Stimulated activated CD4-positive, alpha-beta T cell treated with anti-CD3 and anti-CD28 coated beads, TNF-alpha, amount 100 ng/mL, for 4 hours (primary cell): Measurements from ENCODE around the gene AMN1.
"Not testable (repeated sequence)": the region's sequence is repeated elsewhere in the genome, so short reads cannot be mapped to it uniquely, and the experiment has no call there.

Experiments
- DNase-seq, 3 experiments: peaks; one replicate each; pipeline ENCODE4 v3.0.0-alpha.2; 2020; ENCODE audit warnings: low read depth in 3 of 3

Gene AMN1

GRCh38 chr12:31685801-31686200 is 43.0 kb downstream of the AMN1 start:
- DNase-seq = no peak

- DNase-seq = peak; percentile 12 to 50 (median 34)
Measured at GRCh38 chr12:31682136-31682962, 46.5 kb downstream of the AMN1 start.

- DNase-seq = no peak
Measured at GRCh38 chr12:31672521-31672920, 56.3 kb downstream of the AMN1 start.

- DNase-seq = not testable (repeated sequence)
Measured at GRCh38 chr12:31669582-31669981, 59.2 kb downstream of the AMN1 start.

GRCh38 chr12:31669020-31669419 is 59.8 kb downstream of the AMN1 start:
- DNase-seq = no peak

- no peak for DNase-seq
Measured at GRCh38 chr12:31664038-31664437, 64.8 kb downstream of the AMN1 start.

GRCh38 chr12:31663576-31663975 is 65.2 kb downstream of the AMN1 start:
- DNase-seq = no peak

- no peak for DNase-seq
Measured at GRCh38 chr12:31662176-31662849, 66.5 kb downstream of the AMN1 start.

GRCh38 chr12:31659087-31659942 is 69.5 kb downstream of the AMN1 start, which contains the start of gene ETFBKMT:
TSS of gene ETFBKMT (plus strand) at chr12:31659688. CDS start at chr12:31661954, 2,266 bp downstream.
- peak; percentile 73 to 86 (median 86) for DNase-seq

GRCh38 chr12:31658471-31659086 is 70.2 kb downstream of the AMN1 start:
- no peak for DNase-seq

- DNase-seq = no peak
Measured at GRCh38 chr12:31655792-31656191, 73.0 kb downstream of the AMN1 start.

- DNase-seq = no peak
Measured at GRCh38 chr12:31655208-31655607, 73.6 kb downstream of the AMN1 start.

GRCh38 chr12:31651893-31652521 is 76.8 kb downstream of the AMN1 start:
- DNase-seq = no peak

- no peak for DNase-seq
Measured at GRCh38 chr12:31650918-31651317, 77.9 kb downstream of the AMN1 start.

GRCh38 chr12:31647086-31647491 is 81.7 kb downstream of the AMN1 start:
- DNase-seq = no peak

GRCh38 chr12:31645924-31646323 is 82.9 kb downstream of the AMN1 start:
- no peak for DNase-seq

- DNase-seq = no peak
Measured at GRCh38 chr12:31644536-31644935, 84.3 kb downstream of the AMN1 start.

GRCh38 chr12:31641509-31642090 is 87.2 kb downstream of the AMN1 start:
- DNase-seq = no peak

- no peak for DNase-seq
Measured at GRCh38 chr12:31634620-31635019, 94.2 kb downstream of the AMN1 start.

- no peak for DNase-seq
Measured at GRCh38 chr12:31633464-31633863, 95.4 kb downstream of the AMN1 start.

- DNase-seq = no peak
Measured at GRCh38 chr12:31631809-31632208, 97.0 kb downstream of the AMN1 start.
